IMR-90 (cell line): ENCODE measurements around the gene AP4S1. TPM values are rescaled to one million over a fixed set of nuclear protein-coding genes. Genes with fewer than 3 reads are reported as not detected.

ENCODE experiments used
- ATAC-seq: fragments of 200-7000 bp; cut with Tn5 transposase; 2 replicates; pipeline ENCODE4 v1.9.1; 2020; ENCODE audit warnings: low read depth, mild to moderate bottlenecking, moderate library complexity
- BruUV-seq: library from RNA; stranded (reverse); fragments of 400-500 nt; replicated peaks from 2 replicates; lab custom pipeline; 2021; lab: Mats Ljungman, UMichigan
- CTCF ChIA-PET: fragments of 300-600 bp; formaldehyde crosslinking; extraction: SDS; loops from one replicate; lab custom pipeline; 2021; ENCODE audit warnings: antibody characterized with exemption; lab: Yijun Ruan, JAX
- POLR2A ChIA-PET: fragments of 300-600 bp; sonication (Branson Sonifier 250); formaldehyde crosslinking; loops from one replicate; lab custom pipeline; 2022; ENCODE audit warnings: antibody characterized with exemption; ENCODE audit not compliant: unreplicated experiment; lab: Charles Lee
- DNase-seq: peaks from one replicate; pipeline ENCODE4 v3.0.0; 2013
- H2AFZ ChIP-seq: replicated peaks from 2 replicates; pipeline ENCODE3; 2013; ENCODE audit warnings: low read length, mild to moderate bottlenecking; ENCODE audit not compliant: poor library complexity
- H2AK5ac ChIP-seq: 2 replicates; pipeline ENCODE4 v1.6.1; 2013; ENCODE audit warnings: low read depth, low read length, inconsistent platforms
- H2AK9ac ChIP-seq: replicated peaks from 2 replicates; pipeline ENCODE3; 2013; ENCODE audit warnings: mild to moderate bottlenecking, low read depth, low read length, moderate library complexity; ENCODE audit not compliant: poor library complexity
- H2BK120ac ChIP-seq: 2 replicates; pipeline ENCODE4 v1.6.1; 2013; ENCODE audit warnings: low read depth, low read length, inconsistent platforms
- H2BK15ac ChIP-seq: 3 replicates; pipeline ENCODE4 v1.6.1; 2013; ENCODE audit warnings: low read depth, low read length, inconsistent platforms
- H2BK20ac ChIP-seq: 2 replicates; pipeline ENCODE4 v1.6.1; 2013; ENCODE audit warnings: low read depth, mild to moderate bottlenecking, inconsistent platforms, low read length, moderate library complexity
- H2BK5ac ChIP-seq: 2 replicates; pipeline ENCODE4 v1.6.1; 2013; ENCODE audit warnings: mild to moderate bottlenecking, low read depth, low read length, inconsistent platforms; ENCODE audit not compliant: poor library complexity, severe bottlenecking
- H3K14ac ChIP-seq: replicated peaks from 2 replicates; pipeline ENCODE4 v1.6.1; 2013; ENCODE audit warnings: low read depth, low read length, inconsistent platforms
- H3K18ac ChIP-seq: 2 replicates; pipeline ENCODE4 v1.6.1; 2013; ENCODE audit warnings: low read depth, low read length, control low read depth
- H3K23ac ChIP-seq: 2 replicates; pipeline ENCODE4 v1.6.1; 2013; ENCODE audit warnings: low read depth, low read length, inconsistent platforms
- H3K27ac ChIP-seq: 2 replicates; pipeline ENCODE4 v1.5.1; 2013; ENCODE audit warnings: mild to moderate bottlenecking, control low read depth, low read length; ENCODE audit not compliant: insufficient read depth
- H3K27me3 ChIP-seq: 2 replicates; pipeline ENCODE4 v1.6.1; 2013; ENCODE audit warnings: low read length; ENCODE audit not compliant: control insufficient read depth, insufficient read depth
- H3K36me3 ChIP-seq: 2 replicates; pipeline ENCODE4 v1.6.1; 2013; ENCODE audit warnings: low read length, mixed read lengths; ENCODE audit not compliant: control insufficient read depth, insufficient read depth
- H3K4ac ChIP-seq: 2 replicates; pipeline ENCODE4 v1.6.1; 2013; ENCODE audit warnings: low read depth, low read length, inconsistent platforms
- H3K4me1 ChIP-seq: 2 replicates; pipeline ENCODE4 v1.6.1; 2013; ENCODE audit warnings: low read length, mixed read lengths; ENCODE audit not compliant: control insufficient read depth, insufficient read depth
- H3K4me2 ChIP-seq: 2 replicates; pipeline ENCODE4 v1.6.1; 2013; ENCODE audit warnings: low read depth, mild to moderate bottlenecking, control low read depth, low read length, moderate library complexity
- H3K4me3 ChIP-seq: 2 replicates; pipeline ENCODE4 v1.5.1; 2013; ENCODE audit warnings: low read depth, mild to moderate bottlenecking, control low read depth, low read length, moderate library complexity; ENCODE audit not compliant: insufficient read depth
- H3K56ac ChIP-seq: 2 replicates; pipeline ENCODE4 v1.6.1; 2013; ENCODE audit warnings: low read length, inconsistent platforms; ENCODE audit not compliant: insufficient read depth; ENCODE audit errors: extremely low read depth
- H3K79me1 ChIP-seq, 2 experiments: 2 replicates each; pipeline ENCODE4 v1.6.1; 2013; ENCODE audit warnings: low read length in 2 of 2, inconsistent platforms in 1 of 2, low read depth in 1 of 2
- H3K9ac ChIP-seq: 2 replicates; pipeline ENCODE4 v1.6.1; 2013; ENCODE audit warnings: low read depth, low read length, control low read depth
- H3K9me1 ChIP-seq: 2 replicates; pipeline ENCODE4 v1.6.1; 2013; ENCODE audit warnings: low read length, inconsistent platforms; ENCODE audit not compliant: insufficient read depth
- H3K9me3 ChIP-seq: 2 replicates; pipeline ENCODE4 v1.6.1; 2013; ENCODE audit warnings: low read length; ENCODE audit not compliant: control insufficient read depth, insufficient read depth
- H4K20me1 ChIP-seq: 2 replicates; pipeline ENCODE4 v1.6.1; 2013; ENCODE audit warnings: low read length, inconsistent platforms; ENCODE audit not compliant: insufficient read depth
- H4K5ac ChIP-seq: 2 replicates; pipeline ENCODE4 v1.6.1; 2013; ENCODE audit warnings: mild to moderate bottlenecking, low read depth, low read length, control low read depth
- H4K8ac ChIP-seq, 2 experiments: 2 replicates each; pipeline ENCODE4 v1.6.1; 2013; ENCODE audit warnings: low read depth in 2 of 2, low read length in 2 of 2, control low read depth in 1 of 2, inconsistent platforms in 1 of 2
- H4K91ac ChIP-seq: 2 replicates; pipeline ENCODE4 v1.6.1; 2013; ENCODE audit warnings: low read depth, low read length, inconsistent platforms; ENCODE audit not compliant: insufficient read depth
- CEBPB ChIP-seq: IDR thresholded peaks from 2 replicates; pipeline ENCODE4 v1.6.1; 2012; ENCODE audit warnings: low read depth, low read length, improper control_type of control experiment
- CHD1 ChIP-seq: IDR thresholded peaks from 2 replicates; pipeline ENCODE4 v1.6.1; 2012; ENCODE audit warnings: low read depth, low read length, improper control_type of control experiment
- CTCF ChIP-seq: conservative IDR thresholded peaks from 2 replicates; pipeline ENCODE4 v1.5.1; 2012; ENCODE audit warnings: mild to moderate bottlenecking, low read depth, low read length, improper control_type of control experiment
- ELK1 ChIP-seq: fragments of 150-350 bp; IDR thresholded peaks from 2 replicates; pipeline ENCODE4 v1.6.1; 2016; ENCODE audit warnings: low read depth, mild to moderate bottlenecking, low read length, moderate library complexity, borderline replicate concordance
- MAZ ChIP-seq: IDR thresholded peaks from 2 replicates; pipeline ENCODE4 v1.6.1; 2012; ENCODE audit warnings: low read depth, mild to moderate bottlenecking, low read length, improper control_type of control experiment, moderate library complexity, borderline replicate concordance
- NFE2L2 ChIP-seq: fragments of 150-350 bp; IDR thresholded peaks from 2 replicates; pipeline ENCODE4 v1.6.1; 2016; ENCODE audit warnings: low read depth, mild to moderate bottlenecking, low read length
- POLR2A ChIP-seq: IDR thresholded peaks from 2 replicates; pipeline ENCODE4 v1.6.1; 2012; ENCODE audit warnings: mild to moderate bottlenecking, low read depth, low read length
- RAD21 ChIP-seq: IDR thresholded peaks from 2 replicates; pipeline ENCODE4 v1.6.1; 2012; ENCODE audit warnings: low read length, improper control_type of control experiment
- RCOR1 ChIP-seq: IDR thresholded peaks from 2 replicates; pipeline ENCODE4 v1.6.1; 2012; ENCODE audit warnings: mild to moderate bottlenecking, low read length, improper control_type of control experiment; ENCODE audit not compliant: insufficient replicate concordance
- RFX5 ChIP-seq: IDR thresholded peaks from 2 replicates; pipeline ENCODE4 v1.8.0; 2012; ENCODE audit warnings: low read depth, mild to moderate bottlenecking, low read length, moderate library complexity
- SMC3 ChIP-seq: fragments of 150-350 bp; IDR thresholded peaks from 2 replicates; pipeline ENCODE4 v1.6.1; 2016; ENCODE audit warnings: low read depth, mild to moderate bottlenecking, antibody characterized with exemption, low read length, moderate library complexity
- USF2 ChIP-seq: fragments of 150-350 bp; IDR thresholded peaks from 2 replicates; pipeline ENCODE4 v1.6.1; 2017; ENCODE audit warnings: mild to moderate bottlenecking, antibody characterized with exemption, low read length, low read depth
- WGBS, 2 experiments: methylation state at CpG; one replicate each; pipeline versions ENCODE4 v1.1.5 to v1.1.7; 2013; ENCODE audit warnings: missing lambda C conversion rate in 2 of 2; ENCODE audit not compliant: insufficient read length in 1 of 2; ENCODE audit errors: extremely low coverage in 2 of 2; 5-methylcytosine and 5-hydroxymethylcytosine counted together
- dilution Hi-C: fragments of 300-500 bp; cut with HindIII; formaldehyde crosslinking; loops from one replicate; pipeline ENCODE4 v1.14.3; 2018; ENCODE audit warnings: low sequenced_read_pairs; ENCODE audit not compliant: unreplicated experiment
- in situ Hi-C: fragments of 300-500 bp; cut with MboI; formaldehyde crosslinking; loops from 3 replicates; pipeline ENCODE4 v1.14.3; 2019; ENCODE audit warnings: low sequenced_read_pairs, inconsistent platforms, mixed read lengths
- intact Hi-C: fragments of 100-400 bp; cut with micrococcal nuclease; formaldehyde crosslinking; loops from 2 replicates; pipeline ENCODE4 v1.10.0; 2022
- polyA plus RNA-seq, 3 experiments: library from polyadenylated mRNA; depleted of rRNA; stranded (reverse); fragments of >200 nt; gene quantifications; 2 replicates each; pipeline ENCODE4 v1.2.3, GENCODE V29; 2012; ENCODE audit warnings: low replicate concordance in 1 of 3
- total RNA-seq: library from RNA; depleted of rRNA; stranded (reverse); fragments of >200 nt; gene quantifications from 2 replicates; pipeline ENCODE4 v1.2.3, GENCODE V29; 2012

The AP4S1 gene
- total and polyA plus RNA-seq, 2 of the 4 experiments (the other 2 are of a cell fraction), result 2.7 to 4.5 TPM

DNA sequence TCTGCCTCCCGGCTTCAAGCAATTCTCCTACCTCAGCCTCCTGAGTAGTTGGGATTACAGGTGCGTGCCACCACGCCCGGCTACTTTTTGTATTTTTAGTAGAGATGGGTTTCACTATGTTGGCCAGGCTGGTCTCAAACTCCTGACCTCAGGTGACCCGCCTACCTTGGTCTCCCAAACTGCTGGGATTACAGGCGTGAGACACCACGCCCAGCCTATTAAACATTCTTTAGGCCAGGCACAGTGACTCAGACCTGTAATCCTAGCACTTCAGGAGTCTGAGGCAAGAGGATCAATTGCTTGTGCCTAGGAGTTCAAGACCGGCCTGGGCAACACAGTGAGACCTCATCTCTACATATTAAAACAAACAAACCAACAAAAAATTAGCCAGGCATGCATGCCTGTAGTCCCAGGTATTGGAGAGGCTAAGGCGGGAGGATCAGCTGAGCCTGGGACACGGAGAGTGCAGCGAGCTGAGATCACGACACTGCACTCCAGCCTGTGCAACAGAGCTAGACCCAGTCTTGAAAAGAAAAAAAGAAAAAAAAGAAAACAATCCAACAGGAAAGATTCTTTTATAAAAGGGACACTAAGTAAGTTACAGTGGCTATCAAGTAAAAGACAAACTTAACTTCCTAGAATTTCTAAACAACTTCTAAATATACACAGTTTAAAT, 111.9 kb downstream of the AP4S1 start:
- Histone ChIP-seq H3K18ac (no peak overlapping the region), H3K27me3 (no peaks in the 10 kb centered on the region), H3K4me2 (0 out of 2 replicates have a peak overlapping the region, but pooled peaks have one; percentile 5), H2BK5ac (peak overlapping the region; percentile 55), H3K9ac (no peak overlapping the region), H4K8ac (peak overlapping the region in 1 of 2 experiments; percentile 21; a peak in 1 of 4 replicates), H3K56ac (no peak overlapping the region), H3K4me3 (no peak overlapping the region), H3K27ac (peak overlapping the region; percentile 63; the same call in 1 of the 2 replicates), H3K4me1 (peaks cover 6% of the 10 kb centered on the region), H2AFZ (no peak overlapping the region), H2BK120ac (no peak overlapping the region), H2AK5ac (peak overlapping the region; percentile 36; the same call in 1 of the 2 replicates), H3K23ac (no peak overlapping the region), H4K91ac (no peak overlapping the region), H3K14ac (0 out of 2 replicates have a peak overlapping the region, but pooled peaks have one; percentile 0), H3K9me3 (peaks cover 2% of the 10 kb centered on the region; the same call in 1 of the 2 replicates), H4K5ac (no peak overlapping the region), H2BK15ac (no peak overlapping the region), H3K79me1 (peaks cover 9 to 15% of the 10 kb centered on the region in 2 experiments; a peak in 3 of 4 replicates), H3K36me3 (peaks cover 36% of the 10 kb centered on the region), H2AK9ac (no peak overlapping the region), H3K9me1 (peaks cover 7% of the 10 kb centered on the region), H4K20me1 (no peaks in the 10 kb centered on the region), H2BK20ac (no peak overlapping the region), H3K4ac (no peak overlapping the region)
- POLR2A ChIA-PET, result no interaction called here
- 90% methylated on average over 6 of the region's 12 CpGs; no CpG with 5 or more reads in 1 of the 2 experiments for WGBS, 2 experiments
- no peak for TF ChIP-seq MAZ
- no peak for TF ChIP-seq SMC3
- TF ChIP-seq POLR2A, result no peak
- no peak for TF ChIP-seq USF2
- no peak for TF ChIP-seq NFE2L2
- TF ChIP-seq CEBPB, result no peak
- TF ChIP-seq ELK1, result no peak
- no peak for TF ChIP-seq CHD1
- no peak for TF ChIP-seq RAD21
- no peak for TF ChIP-seq CTCF
- no peak for TF ChIP-seq RCOR1
- no peak for TF ChIP-seq RFX5
- DNase-seq, result no peak
- ATAC-seq, result peak; percentile 29
- in situ Hi-C loops (no loop called here), intact Hi-C loops (loop anchor here (5.0 kb wide), 1 partner anchor 70 kb away; the partner anchor contains the start of gene HECTD1), dilution Hi-C loops (no loop called here)
- CTCF ChIA-PET, result interaction anchor here (0.6 kb wide), 1 partner anchor 1366 kb away, joined by 3 read pairs; no protein-coding TSS in a partner anchor
- no TSS peak for BruUV-seq
